ENCODE data around the gene STX7. TPM values are rescaled to one million over a fixed set of nuclear protein-coding genes. Genes with fewer than 3 reads are reported as not detected.

Gene STX7
- total RNA-seq, 2 donors from 2014 or later, result 13.5 to 24.6 TPM

DNA sequence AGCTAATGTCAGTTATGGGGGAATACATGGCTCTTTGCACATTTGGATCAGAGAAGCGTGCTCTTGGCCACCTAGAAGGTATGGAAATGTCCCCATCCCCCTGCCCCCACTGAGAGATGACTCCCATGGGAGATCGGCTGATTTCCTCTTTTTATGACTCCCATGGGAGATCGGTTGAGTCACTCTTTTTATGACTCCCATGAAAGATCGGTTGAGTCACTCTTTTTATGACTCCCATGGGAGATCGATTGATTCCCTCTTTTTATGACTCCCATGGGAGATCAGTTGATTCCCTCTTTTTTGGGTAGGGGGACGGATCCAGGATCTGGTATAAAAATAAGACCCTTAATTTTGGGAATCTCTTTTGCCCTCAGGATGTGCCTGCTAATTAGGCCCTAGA, 14.9 kb upstream of the STX7 start:
- no peak for ATAC-seq
- intact Hi-C loops (cut with DNase I), result no loop called here

DNA sequence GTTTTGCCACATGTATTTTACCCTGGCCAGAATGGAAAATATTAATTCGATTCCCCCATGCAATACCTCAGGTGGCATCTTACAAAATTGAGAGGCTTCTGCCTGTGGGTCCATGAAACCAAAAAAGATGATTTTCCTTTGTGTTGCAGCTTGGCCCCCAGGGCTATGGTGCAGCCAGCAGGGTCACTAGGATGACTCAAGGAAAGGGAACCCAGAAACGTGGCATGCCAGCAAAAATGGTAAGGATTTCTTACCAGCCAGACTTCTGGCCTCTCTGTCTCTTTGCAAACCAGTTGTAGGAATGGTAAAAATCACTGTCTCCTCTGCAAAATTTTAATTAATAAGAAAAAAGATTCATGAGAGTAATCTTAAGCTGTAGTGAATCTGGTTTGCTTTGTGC, 13.5 kb upstream of the STX7 start:
- no peak for DNase-seq

More for the DNA sequence above, 14.9 kb upstream of the STX7 start:
- TF ChIP-seq, protein P1, sequence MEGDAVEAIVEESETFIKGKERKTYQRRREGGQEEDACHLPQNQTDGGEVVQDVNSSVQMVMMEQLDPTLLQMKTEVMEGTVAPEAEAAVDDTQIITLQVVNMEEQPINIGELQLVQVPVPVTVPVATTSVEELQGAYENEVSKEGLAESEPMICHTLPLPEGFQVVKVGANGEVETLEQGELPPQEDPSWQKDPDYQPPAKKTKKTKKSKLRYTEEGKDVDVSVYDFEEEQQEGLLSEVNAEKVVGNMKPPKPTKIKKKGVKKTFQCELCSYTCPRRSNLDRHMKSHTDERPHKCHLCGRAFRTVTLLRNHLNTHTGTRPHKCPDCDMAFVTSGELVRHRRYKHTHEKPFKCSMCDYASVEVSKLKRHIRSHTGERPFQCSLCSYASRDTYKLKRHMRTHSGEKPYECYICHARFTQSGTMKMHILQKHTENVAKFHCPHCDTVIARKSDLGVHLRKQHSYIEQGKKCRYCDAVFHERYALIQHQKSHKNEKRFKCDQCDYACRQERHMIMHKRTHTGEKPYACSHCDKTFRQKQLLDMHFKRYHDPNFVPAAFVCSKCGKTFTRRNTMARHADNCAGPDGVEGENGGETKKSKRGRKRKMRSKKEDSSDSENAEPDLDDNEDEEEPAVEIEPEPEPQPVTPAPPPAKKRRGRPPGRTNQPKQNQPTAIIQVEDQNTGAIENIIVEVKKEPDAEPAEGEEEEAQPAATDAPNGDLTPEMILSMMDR (IDR thresholded peaks at IDR 0.05), result no peak
- TF ChIP-seq POLR2A (IDR thresholded peaks at IDR 0.05), result no peak
- no peaks in the 10 kb centered on the region for H3K27me3 ChIP-seq
- DNase-seq, result no peak
- no peaks in the 10 kb centered on the region for H3K4me1 ChIP-seq
- H3K36me3 ChIP-seq (replicated peaks in 1 of 2; ENCODE audit: insufficient read depth in 1 of 2, low read depth in 2 of 2), result no peaks in the 10 kb centered on the region
- no peak overlapping the region for H3K4me3 ChIP-seq
- WGBS, 2 donors, result 49 to 67% methylated on average over 6 of the region's 6 CpGs
- no peak overlapping the region for H3K27ac ChIP-seq
- H3K9me3 ChIP-seq, result no peaks in the 10 kb centered on the region

GRCh38 chr6:132525866-132526265, 12.9 kb upstream of the STX7 start:
- no peaks in the 10 kb centered on the region for H3K9me3 ChIP-seq
- no peaks in the 10 kb centered on the region for H3K4me1 ChIP-seq
- ATAC-seq (no peak), DNase-seq (no peak)
- H3K36me3 ChIP-seq (replicated peaks in 1 of 2; ENCODE audit: insufficient read depth in 1 of 2, low read depth in 2 of 2), result no peaks in the 10 kb centered on the region
- WGBS, 2 donors, result 80 to 88% methylated on average over 4 of the region's 4 CpGs
- TF ChIP-seq POLR2A (IDR thresholded peaks at IDR 0.05), result no peak
- TF ChIP-seq, protein P1 (IDR thresholded peaks at IDR 0.05), result no peak
- H3K27ac ChIP-seq, result no peak overlapping the region
- intact Hi-C loops (cut with DNase I), result no loop called here
- no peaks in the 10 kb centered on the region for H3K27me3 ChIP-seq
- H3K4me3 ChIP-seq, result no peak overlapping the region

More for the DNA sequence above, 13.5 kb upstream of the STX7 start:
- no peak overlapping the region for H3K4me3 ChIP-seq
- intact Hi-C loops (cut with DNase I), result no loop called here
- H3K9me3 ChIP-seq, result no peaks in the 10 kb centered on the region
- no peak for ATAC-seq
- no peaks in the 10 kb centered on the region for H3K27me3 ChIP-seq
- H3K27ac ChIP-seq, result no peak overlapping the region
- no peaks in the 10 kb centered on the region for H3K4me1 ChIP-seq
- TF ChIP-seq, protein P1 (IDR thresholded peaks at IDR 0.05), result no peak
- no peak for TF ChIP-seq POLR2A (IDR thresholded peaks at IDR 0.05)
- H3K36me3 ChIP-seq (replicated peaks in 1 of 2; ENCODE audit: insufficient read depth in 1 of 2, low read depth in 2 of 2), result no peaks in the 10 kb centered on the region
- WGBS, 2 donors, result 18 to 40% methylated on average over 2 of the region's 2 CpGs

DNA sequence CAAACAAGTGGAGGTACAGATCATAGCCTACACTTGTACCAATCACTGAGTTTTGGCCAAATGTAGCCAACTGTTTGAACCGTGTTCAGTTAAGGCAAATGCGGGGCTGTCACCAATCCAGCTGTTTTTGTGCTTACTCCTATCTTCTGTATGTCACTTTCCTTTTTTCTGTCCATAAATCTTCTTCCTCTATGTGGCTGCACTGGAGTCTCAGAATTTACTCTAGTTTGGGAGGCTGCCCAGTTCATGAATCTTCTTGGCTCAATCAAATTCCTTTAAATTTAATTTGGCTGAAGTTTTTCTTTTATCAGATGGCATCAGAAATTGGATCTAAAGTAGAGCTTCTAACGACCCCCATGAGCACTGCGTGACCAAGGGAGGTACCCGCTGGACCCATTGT, 11.7 kb upstream of the STX7 start:
- intact Hi-C loops (cut with DNase I), result no loop called here
- 84% methylated on average over 5 of the region's 5 CpGs for WGBS, 2 donors
- H3K4me1 ChIP-seq, result no peaks in the 10 kb centered on the region
- H3K4me3 ChIP-seq, result no peak overlapping the region
- TF ChIP-seq, protein P1 (IDR thresholded peaks at IDR 0.05), result no peak
- no peak for TF ChIP-seq POLR2A (IDR thresholded peaks at IDR 0.05)
- ATAC-seq (no peak), DNase-seq (no peak)
- H3K9me3 ChIP-seq, result no peaks in the 10 kb centered on the region
- no peaks in the 10 kb centered on the region for H3K27me3 ChIP-seq
- H3K36me3 ChIP-seq (replicated peaks in 1 of 2; ENCODE audit: insufficient read depth in 1 of 2, low read depth in 2 of 2), result no peaks in the 10 kb centered on the region
- no peak overlapping the region for H3K27ac ChIP-seq

- ATAC-seq, result no peak
Observed at GRCh38 chr6:132520953-132521352, 8.0 kb upstream of the STX7 start.

More at GRCh38 chr6:132520953-132521352, 8.0 kb upstream of the STX7 start:
- intact Hi-C loops (cut with DNase I), result no loop called here
- TF ChIP-seq, protein P1 (IDR thresholded peaks at IDR 0.05), result no peak
- TF ChIP-seq POLR2A (IDR thresholded peaks at IDR 0.05), result no peak
- no peak for DNase-seq
- H3K4me3 ChIP-seq, result no peak overlapping the region
- H3K27me3 ChIP-seq, result no peaks in the 10 kb centered on the region
- no peaks in the 10 kb centered on the region for H3K36me3 ChIP-seq (replicated peaks in 1 of 2; ENCODE audit: insufficient read depth in 1 of 2, low read depth in 2 of 2)
- no peaks in the 10 kb centered on the region for H3K9me3 ChIP-seq
- H3K27ac ChIP-seq, result no peak overlapping the region
- WGBS, 2 donors, result 65 to 70% methylated on average over 2 of the region's 2 CpGs
- no peaks in the 10 kb centered on the region for H3K4me1 ChIP-seq
